ENCODE results near the gene EXOC3L1. TPM values are rescaled to one million over a fixed set of nuclear protein-coding genes. Genes with fewer than 3 reads are reported as not detected.

EXOC3L1 gene
- total RNA-seq, 2 experiments from 2014 or later: not detected

DNA sequence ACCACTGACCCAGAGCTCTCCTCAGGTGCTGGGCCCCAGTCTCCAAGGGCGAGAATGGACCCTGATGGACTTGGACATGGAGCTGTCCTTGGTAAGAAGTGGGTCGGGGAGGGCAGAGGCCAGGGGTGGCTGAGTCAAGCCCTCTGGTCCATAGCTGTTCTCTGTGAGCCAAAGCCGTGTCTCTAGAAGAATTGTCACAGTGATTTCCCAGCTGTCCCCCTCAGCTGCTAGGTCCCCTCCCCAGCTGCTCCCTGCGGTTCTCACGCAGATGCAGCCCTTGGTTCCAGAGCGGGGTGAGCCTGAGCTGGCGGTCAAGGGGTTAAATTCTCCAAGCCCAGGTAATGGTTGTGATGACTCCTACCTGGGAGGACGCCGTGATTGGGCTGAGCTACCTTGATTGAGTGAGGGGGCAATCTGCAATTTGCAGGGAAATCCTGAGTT is 20.9 kb downstream of the EXOC3L1 start:
- H3K9me3 ChIP-seq (ENCODE audit: low read length): no peaks in the 10 kb centered on the region
- no peaks in the 10 kb centered on the region for H3K9me2 ChIP-seq (ENCODE audit: insufficient read depth, low read length)
- DNase-seq (ENCODE audit: low spot score): no peak
- POLR2A ChIA-PET: interaction anchor here (0.6 kb wide), 1 partner anchor 52 kb away, joined by 4 read pairs; no protein-coding TSS in a partner anchor
- intact Hi-C loops (cut with micrococcal nuclease; ENCODE audit: unreplicated experiment): no loop called here
- TF ChIP-seq EZH2phosphoT487 (IDR thresholded peaks at IDR 0.05; ENCODE audit: borderline replicate concordance, low read depth, low read length): no peak
- TF ChIP-seq, protein P1, sequence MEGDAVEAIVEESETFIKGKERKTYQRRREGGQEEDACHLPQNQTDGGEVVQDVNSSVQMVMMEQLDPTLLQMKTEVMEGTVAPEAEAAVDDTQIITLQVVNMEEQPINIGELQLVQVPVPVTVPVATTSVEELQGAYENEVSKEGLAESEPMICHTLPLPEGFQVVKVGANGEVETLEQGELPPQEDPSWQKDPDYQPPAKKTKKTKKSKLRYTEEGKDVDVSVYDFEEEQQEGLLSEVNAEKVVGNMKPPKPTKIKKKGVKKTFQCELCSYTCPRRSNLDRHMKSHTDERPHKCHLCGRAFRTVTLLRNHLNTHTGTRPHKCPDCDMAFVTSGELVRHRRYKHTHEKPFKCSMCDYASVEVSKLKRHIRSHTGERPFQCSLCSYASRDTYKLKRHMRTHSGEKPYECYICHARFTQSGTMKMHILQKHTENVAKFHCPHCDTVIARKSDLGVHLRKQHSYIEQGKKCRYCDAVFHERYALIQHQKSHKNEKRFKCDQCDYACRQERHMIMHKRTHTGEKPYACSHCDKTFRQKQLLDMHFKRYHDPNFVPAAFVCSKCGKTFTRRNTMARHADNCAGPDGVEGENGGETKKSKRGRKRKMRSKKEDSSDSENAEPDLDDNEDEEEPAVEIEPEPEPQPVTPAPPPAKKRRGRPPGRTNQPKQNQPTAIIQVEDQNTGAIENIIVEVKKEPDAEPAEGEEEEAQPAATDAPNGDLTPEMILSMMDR (conservative IDR thresholded peaks at IDR 0.05; ENCODE audit: low read length): no peak
- H3K79me2 ChIP-seq (ENCODE audit: insufficient read depth, low read depth, low read length): no peaks in the 10 kb centered on the region
- H3K4me3 ChIP-seq (ENCODE audit: low read depth, low read length, poor library complexity, severe bottlenecking): no peak overlapping the region
- no TSS peak for BruUV-seq (replicated peaks)
- CTCF ChIA-PET (ENCODE audit: unreplicated experiment): no interaction called here
- no peak overlapping the region for H2AFZ ChIP-seq (ENCODE audit: low read length)
- peaks cover 17% of the 10 kb centered on the region for H3K4me1 ChIP-seq (ENCODE audit: insufficient read depth, low read length, poor library complexity, severe bottlenecking)
- H3K4me2 ChIP-seq (ENCODE audit: low read length): no peak overlapping the region
- no peaks in the 10 kb centered on the region for H4K20me1 ChIP-seq (ENCODE audit: insufficient read depth, low read length)
- no peaks in the 10 kb centered on the region for H3K36me3 ChIP-seq (ENCODE audit: insufficient read depth, low read length)
- H3K27ac ChIP-seq (ENCODE audit: low read depth, low read length, poor library complexity, severe bottlenecking): no peak overlapping the region

DNA sequence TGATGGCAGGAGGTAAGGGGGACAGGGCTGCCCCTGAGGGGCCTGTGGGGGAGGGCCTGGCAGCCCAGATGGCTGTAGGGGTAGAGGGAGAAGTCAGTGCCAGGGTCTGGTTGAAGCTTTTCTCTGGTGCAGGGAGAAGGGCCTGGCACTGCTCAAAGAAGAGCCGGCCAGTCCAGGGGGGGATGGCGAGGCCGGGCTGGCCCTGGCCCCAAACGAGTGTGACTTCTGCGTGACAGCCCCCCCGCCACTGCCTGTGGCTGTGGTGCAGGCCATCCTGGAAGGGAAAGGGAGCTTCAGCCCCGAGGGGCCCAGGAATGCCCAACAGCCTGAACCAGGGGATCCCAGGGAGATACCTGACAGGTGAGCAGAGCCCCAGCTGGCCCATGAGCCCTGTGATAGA is 22.3 kb downstream of the EXOC3L1 start:
- no peaks in the 10 kb centered on the region for H3K36me3 ChIP-seq (ENCODE audit: insufficient read depth, low read length)
- TF ChIP-seq, protein P1 (conservative IDR thresholded peaks at IDR 0.05; ENCODE audit: low read length): no peak
- no peak for TF ChIP-seq EZH2phosphoT487 (IDR thresholded peaks at IDR 0.05; ENCODE audit: borderline replicate concordance, low read depth, low read length)
- H3K9me2 ChIP-seq (ENCODE audit: insufficient read depth, low read length): no peaks in the 10 kb centered on the region
- no peak overlapping the region for H3K4me3 ChIP-seq (ENCODE audit: low read depth, low read length, poor library complexity, severe bottlenecking)
- H3K4me2 ChIP-seq (ENCODE audit: low read length): no peak overlapping the region
- no peak overlapping the region for H3K27ac ChIP-seq (ENCODE audit: low read depth, low read length, poor library complexity, severe bottlenecking)
- ChIA-PET CTCF (ENCODE audit: unreplicated experiment) (interaction anchor here (1.0 kb wide), 1 partner anchor 9 kb away, joined by 7 read pairs; no protein-coding TSS in a partner anchor), POLR2A (no interaction called here)
- intact Hi-C loops (cut with micrococcal nuclease; ENCODE audit: unreplicated experiment): no loop called here
- no peaks in the 10 kb centered on the region for H4K20me1 ChIP-seq (ENCODE audit: insufficient read depth, low read length)
- H3K79me2 ChIP-seq (ENCODE audit: insufficient read depth, low read depth, low read length): no peaks in the 10 kb centered on the region
- no peak for DNase-seq (ENCODE audit: low spot score)
- H3K4me1 ChIP-seq (ENCODE audit: insufficient read depth, low read length, poor library complexity, severe bottlenecking): peaks cover 12% of the 10 kb centered on the region
- H3K9me3 ChIP-seq (ENCODE audit: low read length): no peaks in the 10 kb centered on the region
- H2AFZ ChIP-seq (ENCODE audit: low read length): no peak overlapping the region
- BruUV-seq (replicated peaks): no TSS peak

DNA sequence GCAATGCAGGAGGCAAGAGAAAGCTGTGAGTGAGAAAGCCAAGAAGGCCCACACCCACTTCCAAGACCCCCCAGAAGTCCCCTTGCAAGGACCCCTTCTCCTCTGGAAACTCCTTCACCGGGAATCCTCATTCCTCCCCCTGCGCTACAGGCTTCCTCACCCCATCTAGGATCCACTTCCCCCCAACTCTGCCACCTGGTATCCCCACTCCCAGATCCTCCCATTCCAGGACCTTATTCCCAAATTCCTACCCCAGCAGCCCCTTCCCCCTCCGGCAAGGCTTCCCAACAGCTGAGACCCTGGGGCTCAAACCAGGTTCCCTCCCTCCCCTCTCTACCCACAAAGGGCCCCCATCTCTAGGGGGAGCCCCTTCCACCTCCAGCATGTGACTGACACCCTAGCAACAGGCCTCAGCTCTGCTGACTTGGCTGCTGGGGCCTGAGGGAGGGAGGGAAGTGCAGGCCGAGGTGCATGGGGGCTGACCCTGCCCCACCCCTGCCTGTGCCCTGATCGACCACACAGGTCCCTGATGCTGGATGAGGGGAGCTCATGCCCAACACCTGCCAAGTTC is 23.3 kb downstream of the EXOC3L1 start:
- intact Hi-C loops (cut with micrococcal nuclease; ENCODE audit: unreplicated experiment): no loop called here
- no TSS peak for BruUV-seq (replicated peaks)
- H3K79me2 ChIP-seq (ENCODE audit: insufficient read depth, low read depth, low read length): no peaks in the 10 kb centered on the region
- ChIA-PET POLR2A (no interaction called here), CTCF (ENCODE audit: unreplicated experiment) (no interaction called here)
- no peak overlapping the region for H2AFZ ChIP-seq (ENCODE audit: low read length)
- TF ChIP-seq, protein P1 (conservative IDR thresholded peaks at IDR 0.05; ENCODE audit: low read length): no peak
- TF ChIP-seq EZH2phosphoT487 (IDR thresholded peaks at IDR 0.05; ENCODE audit: borderline replicate concordance, low read depth, low read length): no peak
- no peaks in the 10 kb centered on the region for H3K36me3 ChIP-seq (ENCODE audit: insufficient read depth, low read length)
- H3K4me2 ChIP-seq (ENCODE audit: low read length): no peak overlapping the region
- no peaks in the 10 kb centered on the region for H3K9me3 ChIP-seq (ENCODE audit: low read length)
- no peak overlapping the region for H3K4me3 ChIP-seq (ENCODE audit: low read depth, low read length, poor library complexity, severe bottlenecking)
- no peaks in the 10 kb centered on the region for H3K9me2 ChIP-seq (ENCODE audit: insufficient read depth, low read length)
- H3K4me1 ChIP-seq (ENCODE audit: insufficient read depth, low read length, poor library complexity, severe bottlenecking): peaks cover 12% of the 10 kb centered on the region
- no peak overlapping the region for H3K27ac ChIP-seq (ENCODE audit: low read depth, low read length, poor library complexity, severe bottlenecking)
- no peak for DNase-seq (ENCODE audit: low spot score)
- no peaks in the 10 kb centered on the region for H4K20me1 ChIP-seq (ENCODE audit: insufficient read depth, low read length)

All from OCI-LY7 (cell line).